Hematopoietic multipotent progenitor cell treated with erythropoietin and hydrocortisone succinate and interleukin-3 and kit ligand, for 8 days (in vitro differentiated cells): ENCODE data around the gene JMY.

Experiments
- DNase-seq: peaks from one replicate; pipeline ENCODE4 v3.0.0-alpha.2; 2015

The JMY gene

GRCh38 chr5:79235634-79236361, at the start of gene JMY:
TSS of gene JMY (plus strand) at chr5:79236131. CDS start at chr5:79236651, 520 bp downstream.
- DNase-seq: peak; percentile 86

DNA sequence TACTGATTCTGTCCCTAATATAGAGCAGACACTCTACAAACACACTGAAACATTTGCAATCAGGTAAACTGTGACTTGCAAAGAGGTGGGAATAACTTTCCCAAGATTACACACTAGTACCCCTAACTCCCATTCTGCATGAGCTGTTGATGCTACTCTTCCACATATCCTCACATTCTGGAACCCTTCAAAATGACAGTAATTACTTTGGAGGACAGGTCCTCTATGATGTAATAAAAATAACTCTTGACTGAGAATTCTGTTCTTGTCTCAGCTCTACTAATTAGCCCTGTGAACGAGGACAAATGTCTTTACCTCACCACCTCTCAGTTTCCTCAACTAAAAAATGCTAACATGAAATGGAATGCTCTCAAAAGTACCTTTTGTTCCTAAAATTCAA, 49.5 kb upstream of the JMY start:
- no peak for DNase-seq

DNA sequence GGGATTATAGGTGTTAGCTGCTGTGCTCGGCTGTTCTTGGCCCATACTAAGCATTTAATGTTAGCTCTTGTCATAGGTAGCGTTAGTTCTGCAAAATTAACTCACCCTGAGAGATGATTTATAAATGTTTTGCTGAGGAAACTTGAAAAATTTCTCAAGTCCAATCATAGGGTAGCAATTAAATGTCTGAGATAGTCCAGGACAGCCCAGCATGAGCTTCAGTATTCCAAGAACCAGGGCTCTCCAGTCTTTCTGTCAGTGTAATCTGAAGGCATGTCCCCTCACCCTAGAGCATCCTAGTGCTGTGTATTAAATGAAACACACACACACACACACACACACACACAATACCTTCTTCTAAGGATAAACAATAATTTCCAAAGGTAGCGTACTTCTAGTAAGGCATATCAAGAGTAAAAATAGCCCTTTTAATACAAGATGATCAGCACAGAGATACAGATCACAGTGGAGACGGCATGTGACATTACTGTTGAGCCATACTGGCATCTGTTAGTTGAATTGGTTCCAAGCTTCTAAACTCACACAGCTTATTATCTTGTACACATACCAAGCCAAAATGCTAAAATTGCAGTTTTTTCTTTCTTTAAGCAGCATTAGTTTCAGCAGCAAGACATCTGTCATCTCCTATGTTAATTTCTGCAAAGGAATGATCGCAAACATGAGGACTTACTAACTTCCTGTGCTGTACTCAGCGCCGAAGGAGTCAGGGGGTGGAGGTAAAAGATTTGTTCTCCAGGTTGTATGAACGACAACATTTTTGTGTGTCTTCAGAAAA, 46.3 kb upstream of the JMY start:
- no peak for DNase-seq

- no peak for DNase-seq
Measured at GRCh38 chr5:79190235-79190529, 45.7 kb upstream of the JMY start.

GRCh38 chr5:79191457-79191856, 44.5 kb upstream of the JMY start:
- no peak for DNase-seq

DNA sequence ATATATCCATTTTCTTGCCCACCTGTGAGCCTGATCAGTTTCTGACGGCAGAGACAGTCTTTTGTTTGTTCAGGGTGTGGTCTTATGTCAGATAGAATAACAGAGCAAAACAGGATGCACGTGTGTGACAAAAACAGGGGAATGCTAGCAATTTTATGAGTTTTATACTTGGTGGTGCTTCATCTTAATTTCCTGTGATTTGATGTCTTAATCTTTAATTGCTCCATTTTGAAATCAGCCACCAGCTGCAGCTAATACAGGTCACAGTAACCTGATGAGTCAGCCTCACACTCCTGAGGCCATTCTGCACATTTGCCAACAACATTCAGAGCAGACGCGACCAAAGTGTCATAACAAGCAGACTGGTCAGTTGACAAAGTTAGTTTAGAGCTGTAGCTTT, 42.3 kb upstream of the JMY start:
- DNase-seq: no peak

GRCh38 chr5:79200573-79201183, 35.3 kb upstream of the JMY start:
- DNase-seq: peak; percentile 28

- DNase-seq: no peak
Measured at GRCh38 chr5:79201206-79201605, 34.7 kb upstream of the JMY start.

DNA sequence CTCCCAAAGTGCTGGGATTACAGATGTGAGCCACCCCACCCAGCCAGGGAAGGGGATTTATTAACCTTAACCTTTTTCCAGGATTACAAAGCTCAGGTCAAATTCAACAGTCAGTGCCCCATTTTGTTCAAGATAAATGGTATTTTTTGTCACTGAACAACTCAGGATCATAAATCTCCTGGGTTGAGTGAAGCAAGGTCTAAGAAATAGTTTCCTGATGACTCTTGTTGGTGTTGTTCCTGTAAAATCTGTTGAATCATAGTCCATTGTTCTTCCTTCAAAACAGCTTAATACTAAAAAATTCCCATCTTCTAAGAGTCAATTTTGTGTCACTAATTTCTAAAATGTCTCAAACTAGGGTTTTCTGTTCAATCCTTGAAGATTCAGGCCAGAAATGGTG, 33.9 kb upstream of the JMY start:
- DNase-seq: no peak

- DNase-seq: no peak
Measured at GRCh38 chr5:79205965-79206364, 30.0 kb upstream of the JMY start.

DNA sequence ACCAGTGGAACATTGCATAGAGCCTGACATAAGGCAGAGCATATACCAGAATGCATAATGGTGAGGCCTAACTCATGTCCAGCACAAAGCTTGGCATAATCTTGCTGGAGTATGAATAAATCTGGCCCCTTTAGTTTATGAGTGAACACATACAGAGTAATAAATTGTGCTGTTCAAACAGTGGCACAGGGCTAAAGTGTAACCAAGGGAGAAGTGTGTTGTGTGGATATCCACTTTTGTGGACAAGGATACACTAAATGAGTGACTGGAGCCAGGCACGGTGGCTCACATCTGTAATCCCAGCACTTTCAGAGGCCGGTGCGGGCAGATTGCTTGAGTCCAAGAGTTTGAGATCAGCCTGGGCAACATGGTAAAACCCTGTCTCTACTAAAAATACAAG, 29.4 kb upstream of the JMY start:
- DNase-seq: no peak

- no peak for DNase-seq
Measured at GRCh38 chr5:79209505-79209904, 26.4 kb upstream of the JMY start.

- no peak for DNase-seq
Measured at GRCh38 chr5:79224286-79224984, 11.5 kb upstream of the JMY start.

DNA sequence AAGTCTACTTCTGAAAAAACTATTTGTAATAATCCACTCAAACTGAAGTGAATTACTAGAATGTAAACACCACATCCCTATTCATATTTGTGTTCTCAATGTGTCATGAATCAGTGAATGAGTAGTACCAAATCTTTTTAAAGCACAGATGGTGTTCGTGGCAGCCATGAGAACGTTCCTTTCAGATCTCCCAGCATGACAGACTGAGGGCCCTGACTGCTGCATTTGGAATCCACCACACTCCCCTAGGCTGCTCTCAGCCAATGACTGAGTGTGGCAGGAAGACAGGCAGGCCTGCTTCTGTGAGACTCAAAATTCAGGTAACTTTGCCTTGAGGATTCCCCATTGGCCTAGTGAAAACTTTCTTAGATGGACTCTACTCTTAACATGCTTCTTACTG, 10.9 kb upstream of the JMY start:
- no peak for DNase-seq

DNA sequence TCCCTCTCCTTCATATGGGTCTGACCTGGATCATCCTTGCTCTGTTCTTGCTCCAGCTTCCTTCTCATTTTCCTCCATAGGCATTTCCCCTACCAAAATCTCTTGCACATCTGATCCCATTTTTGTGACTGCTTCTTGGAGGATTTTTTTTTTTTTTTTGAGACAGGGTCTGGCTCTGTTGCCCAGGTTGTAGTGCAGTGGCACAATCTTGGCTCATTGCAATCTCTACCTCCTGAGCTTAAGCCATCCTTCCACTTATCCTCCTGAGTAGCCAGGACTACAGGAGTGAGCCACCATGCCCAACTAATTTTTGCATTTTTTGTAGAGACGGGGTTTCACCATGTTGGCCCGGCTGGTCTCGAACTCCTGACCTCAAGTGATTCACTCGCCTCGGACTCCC, 10.5 kb upstream of the JMY start:
- no peak for DNase-seq

DNA sequence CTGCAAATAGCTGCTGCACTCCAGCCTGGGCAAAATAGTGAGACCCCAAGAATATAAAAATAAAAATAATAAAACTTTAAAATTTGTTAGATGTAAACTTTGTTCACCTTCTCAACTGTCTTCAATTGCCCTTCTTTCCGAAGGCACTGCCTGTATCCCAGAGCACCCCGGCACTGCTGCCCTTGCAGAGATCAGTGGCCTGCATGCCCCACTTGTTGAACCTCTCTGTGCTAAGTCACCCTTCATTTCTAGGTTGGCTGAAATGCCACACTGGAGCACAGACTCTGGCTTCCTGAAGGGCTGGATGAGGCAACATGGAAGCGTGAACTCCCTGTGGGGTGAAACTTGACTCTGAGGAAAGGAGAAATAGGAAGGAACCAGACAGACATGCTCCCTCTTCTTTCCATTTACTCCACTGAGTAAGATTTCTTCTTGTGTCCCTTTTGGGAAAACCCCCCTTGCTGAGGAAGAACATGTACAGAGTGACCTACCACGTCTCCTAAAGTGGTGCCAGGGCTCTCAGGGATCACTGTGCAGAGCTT, 8.4 kb upstream of the JMY start:
- DNase-seq: no peak

DNA sequence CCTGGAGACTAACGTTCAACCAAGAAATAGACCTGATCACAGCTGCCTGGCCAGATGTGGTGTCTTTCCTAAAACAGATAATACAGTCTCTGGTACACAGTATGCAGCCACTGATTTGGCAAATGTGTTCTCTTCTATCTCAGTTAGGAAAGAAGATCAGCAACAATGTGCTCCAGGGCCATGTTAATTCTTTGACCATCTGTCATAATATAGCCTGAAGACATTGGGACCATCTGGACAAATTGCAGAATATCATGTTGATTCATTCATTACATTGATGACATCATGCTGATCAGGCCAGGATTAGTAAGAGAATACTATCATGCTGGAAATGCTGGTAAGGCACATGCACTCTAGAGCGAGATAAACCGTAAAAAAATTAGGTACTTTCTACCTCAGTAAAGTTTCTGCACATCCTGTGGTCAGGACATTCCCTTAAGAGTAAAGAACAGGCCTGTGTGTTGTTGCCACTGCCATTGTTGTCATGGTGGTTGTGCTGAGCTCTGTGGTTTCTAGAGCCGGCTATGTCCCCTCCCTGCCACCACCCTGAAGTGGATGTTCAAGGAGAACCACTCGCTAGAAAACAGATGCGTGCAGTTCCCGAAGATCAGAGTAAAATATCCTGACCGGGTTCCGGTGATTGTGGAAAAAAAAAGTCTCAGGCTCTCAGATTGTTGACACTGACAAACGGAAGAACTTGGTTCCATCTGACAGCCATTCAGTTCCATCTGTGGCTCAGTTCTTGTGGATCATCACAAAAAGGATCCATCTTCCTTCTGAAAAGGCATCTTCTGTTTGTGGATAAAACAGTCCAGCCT, 6.4 kb upstream of the JMY start:
- no peak for DNase-seq

- peak; percentile 48 for DNase-seq
Measured at GRCh38 chr5:79235261-79235633, 684 bp upstream of the JMY start.

DNA sequence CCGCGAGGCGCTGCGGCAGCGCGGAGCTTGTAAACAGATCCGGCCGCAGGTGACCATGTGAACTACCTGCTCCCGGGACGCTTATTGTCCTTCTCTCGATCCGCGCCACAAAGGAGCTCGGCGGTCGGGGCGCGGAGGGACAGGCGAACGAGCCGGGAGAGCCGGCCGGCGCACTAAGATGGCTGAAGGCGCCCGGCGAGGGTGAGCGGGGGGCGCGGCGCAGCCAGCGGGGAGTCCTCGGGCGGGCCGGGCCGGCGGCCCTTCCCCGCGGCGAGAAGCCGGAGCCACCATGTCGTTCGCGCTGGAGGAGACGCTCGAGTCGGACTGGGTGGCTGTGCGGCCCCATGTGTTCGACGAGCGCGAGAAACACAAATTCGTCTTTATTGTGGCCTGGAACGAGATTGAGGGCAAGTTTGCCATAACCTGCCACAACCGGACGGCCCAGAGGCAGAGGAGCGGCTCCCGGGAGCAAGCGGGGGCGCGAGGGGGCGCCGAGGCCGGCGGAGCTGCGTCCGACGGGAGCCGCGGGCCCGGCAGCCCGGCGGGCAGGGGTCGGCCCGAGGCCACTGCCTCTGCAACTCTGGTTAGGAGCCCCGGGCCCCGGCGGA, 535 bp downstream of the JMY start:
- DNase-seq: peak; percentile 20

- DNase-seq: peak; percentile 33
Measured at GRCh38 chr5:79236970-79237739, 1.2 kb downstream of the JMY start.
